IMR-90 (cell line): ENCODE data around the gene FBH1. TPM values are rescaled to one million over a fixed set of nuclear protein-coding genes. Genes with fewer than 3 reads are reported as not detected.

ENCODE experiments used
- ATAC-seq: fragments of 200-7000 bp; cut with Tn5 transposase; 2 replicates; pipeline ENCODE4 v1.9.1; 2020; ENCODE audit warnings: low read depth, mild to moderate bottlenecking, moderate library complexity
- BruUV-seq: library from RNA; stranded (reverse); fragments of 400-500 nt; replicated peaks from 2 replicates; lab custom pipeline; 2021; lab: Mats Ljungman, UMichigan
- CTCF ChIA-PET: fragments of 300-600 bp; formaldehyde crosslinking; extraction: SDS; loops from one replicate; lab custom pipeline; 2021; ENCODE audit warnings: antibody characterized with exemption; lab: Yijun Ruan, JAX
- POLR2A ChIA-PET: fragments of 300-600 bp; sonication (Branson Sonifier 250); formaldehyde crosslinking; loops from one replicate; lab custom pipeline; 2022; ENCODE audit warnings: antibody characterized with exemption; ENCODE audit not compliant: unreplicated experiment; lab: Charles Lee
- DNase-seq: peaks from one replicate; pipeline ENCODE4 v3.0.0; 2013
- H2AFZ ChIP-seq: replicated peaks from 2 replicates; pipeline ENCODE3; 2013; ENCODE audit warnings: low read length, mild to moderate bottlenecking; ENCODE audit not compliant: poor library complexity
- H2AK5ac ChIP-seq: 2 replicates; pipeline ENCODE4 v1.6.1; 2013; ENCODE audit warnings: low read depth, low read length, inconsistent platforms
- H2AK9ac ChIP-seq: replicated peaks from 2 replicates; pipeline ENCODE3; 2013; ENCODE audit warnings: mild to moderate bottlenecking, low read depth, low read length, moderate library complexity; ENCODE audit not compliant: poor library complexity
- H2BK120ac ChIP-seq: 2 replicates; pipeline ENCODE4 v1.6.1; 2013; ENCODE audit warnings: low read depth, low read length, inconsistent platforms
- H2BK15ac ChIP-seq: 3 replicates; pipeline ENCODE4 v1.6.1; 2013; ENCODE audit warnings: low read depth, low read length, inconsistent platforms
- H2BK20ac ChIP-seq: 2 replicates; pipeline ENCODE4 v1.6.1; 2013; ENCODE audit warnings: low read depth, mild to moderate bottlenecking, inconsistent platforms, low read length, moderate library complexity
- H2BK5ac ChIP-seq: 2 replicates; pipeline ENCODE4 v1.6.1; 2013; ENCODE audit warnings: mild to moderate bottlenecking, low read depth, low read length, inconsistent platforms; ENCODE audit not compliant: poor library complexity, severe bottlenecking
- H3K14ac ChIP-seq: replicated peaks from 2 replicates; pipeline ENCODE4 v1.6.1; 2013; ENCODE audit warnings: low read depth, low read length, inconsistent platforms
- H3K18ac ChIP-seq: 2 replicates; pipeline ENCODE4 v1.6.1; 2013; ENCODE audit warnings: low read depth, low read length, control low read depth
- H3K23ac ChIP-seq: 2 replicates; pipeline ENCODE4 v1.6.1; 2013; ENCODE audit warnings: low read depth, low read length, inconsistent platforms
- H3K27ac ChIP-seq: 2 replicates; pipeline ENCODE4 v1.5.1; 2013; ENCODE audit warnings: mild to moderate bottlenecking, control low read depth, low read length; ENCODE audit not compliant: insufficient read depth
- H3K27me3 ChIP-seq: 2 replicates; pipeline ENCODE4 v1.6.1; 2013; ENCODE audit warnings: low read length; ENCODE audit not compliant: control insufficient read depth, insufficient read depth
- H3K36me3 ChIP-seq: 2 replicates; pipeline ENCODE4 v1.6.1; 2013; ENCODE audit warnings: low read length, mixed read lengths; ENCODE audit not compliant: control insufficient read depth, insufficient read depth
- H3K4ac ChIP-seq: 2 replicates; pipeline ENCODE4 v1.6.1; 2013; ENCODE audit warnings: low read depth, low read length, inconsistent platforms
- H3K4me1 ChIP-seq: 2 replicates; pipeline ENCODE4 v1.6.1; 2013; ENCODE audit warnings: low read length, mixed read lengths; ENCODE audit not compliant: control insufficient read depth, insufficient read depth
- H3K4me2 ChIP-seq: 2 replicates; pipeline ENCODE4 v1.6.1; 2013; ENCODE audit warnings: low read depth, mild to moderate bottlenecking, control low read depth, low read length, moderate library complexity
- H3K4me3 ChIP-seq: 2 replicates; pipeline ENCODE4 v1.5.1; 2013; ENCODE audit warnings: low read depth, mild to moderate bottlenecking, control low read depth, low read length, moderate library complexity; ENCODE audit not compliant: insufficient read depth
- H3K56ac ChIP-seq: 2 replicates; pipeline ENCODE4 v1.6.1; 2013; ENCODE audit warnings: low read length, inconsistent platforms; ENCODE audit not compliant: insufficient read depth; ENCODE audit errors: extremely low read depth
- H3K79me1 ChIP-seq, 2 experiments: 2 replicates each; pipeline ENCODE4 v1.6.1; 2013; ENCODE audit warnings: low read length in 2 of 2, inconsistent platforms in 1 of 2, low read depth in 1 of 2
- H3K9ac ChIP-seq: 2 replicates; pipeline ENCODE4 v1.6.1; 2013; ENCODE audit warnings: low read depth, low read length, control low read depth
- H3K9me1 ChIP-seq: 2 replicates; pipeline ENCODE4 v1.6.1; 2013; ENCODE audit warnings: low read length, inconsistent platforms; ENCODE audit not compliant: insufficient read depth
- H3K9me3 ChIP-seq: 2 replicates; pipeline ENCODE4 v1.6.1; 2013; ENCODE audit warnings: low read length; ENCODE audit not compliant: control insufficient read depth, insufficient read depth
- H4K20me1 ChIP-seq: 2 replicates; pipeline ENCODE4 v1.6.1; 2013; ENCODE audit warnings: low read length, inconsistent platforms; ENCODE audit not compliant: insufficient read depth
- H4K5ac ChIP-seq: 2 replicates; pipeline ENCODE4 v1.6.1; 2013; ENCODE audit warnings: mild to moderate bottlenecking, low read depth, low read length, control low read depth
- H4K8ac ChIP-seq, 2 experiments: 2 replicates each; pipeline ENCODE4 v1.6.1; 2013; ENCODE audit warnings: low read depth in 2 of 2, low read length in 2 of 2, control low read depth in 1 of 2, inconsistent platforms in 1 of 2
- H4K91ac ChIP-seq: 2 replicates; pipeline ENCODE4 v1.6.1; 2013; ENCODE audit warnings: low read depth, low read length, inconsistent platforms; ENCODE audit not compliant: insufficient read depth
- CEBPB ChIP-seq: IDR thresholded peaks from 2 replicates; pipeline ENCODE4 v1.6.1; 2012; ENCODE audit warnings: low read depth, low read length, improper control_type of control experiment
- FOS ChIP-seq: fragments of 150-350 bp; IDR thresholded peaks from 2 replicates; pipeline ENCODE4 v1.6.1; 2016; ENCODE audit warnings: low read depth, low read length
- MAZ ChIP-seq: IDR thresholded peaks from 2 replicates; pipeline ENCODE4 v1.6.1; 2012; ENCODE audit warnings: low read depth, mild to moderate bottlenecking, low read length, improper control_type of control experiment, moderate library complexity, borderline replicate concordance
- POLR2A ChIP-seq: IDR thresholded peaks from 2 replicates; pipeline ENCODE4 v1.6.1; 2012; ENCODE audit warnings: mild to moderate bottlenecking, low read depth, low read length
- WGBS, 2 experiments: methylation state at CpG; one replicate each; pipeline versions ENCODE4 v1.1.5 to v1.1.7; 2013; ENCODE audit warnings: missing lambda C conversion rate in 2 of 2; ENCODE audit not compliant: insufficient read length in 1 of 2; ENCODE audit errors: extremely low coverage in 2 of 2; 5-methylcytosine and 5-hydroxymethylcytosine counted together
- dilution Hi-C: fragments of 300-500 bp; cut with HindIII; formaldehyde crosslinking; loops from one replicate; pipeline ENCODE4 v1.14.3; 2018; ENCODE audit warnings: low sequenced_read_pairs; ENCODE audit not compliant: unreplicated experiment
- in situ Hi-C: fragments of 300-500 bp; cut with MboI; formaldehyde crosslinking; loops from 3 replicates; pipeline ENCODE4 v1.14.3; 2019; ENCODE audit warnings: low sequenced_read_pairs, inconsistent platforms, mixed read lengths
- intact Hi-C: fragments of 100-400 bp; cut with micrococcal nuclease; formaldehyde crosslinking; loops from 2 replicates; pipeline ENCODE4 v1.10.0; 2022
- polyA plus RNA-seq, 3 experiments: library from polyadenylated mRNA; depleted of rRNA; stranded (reverse); fragments of >200 nt; gene quantifications; 2 replicates each; pipeline ENCODE4 v1.2.3, GENCODE V29; 2012; ENCODE audit warnings: low replicate concordance in 1 of 3
- total RNA-seq: library from RNA; depleted of rRNA; stranded (reverse); fragments of >200 nt; gene quantifications from 2 replicates; pipeline ENCODE4 v1.2.3, GENCODE V29; 2012

Gene FBH1
- total and polyA plus RNA-seq, 2 of the 4 experiments (the other 2 are of a cell fraction): 59.3 to 72.2 TPM

DNA sequence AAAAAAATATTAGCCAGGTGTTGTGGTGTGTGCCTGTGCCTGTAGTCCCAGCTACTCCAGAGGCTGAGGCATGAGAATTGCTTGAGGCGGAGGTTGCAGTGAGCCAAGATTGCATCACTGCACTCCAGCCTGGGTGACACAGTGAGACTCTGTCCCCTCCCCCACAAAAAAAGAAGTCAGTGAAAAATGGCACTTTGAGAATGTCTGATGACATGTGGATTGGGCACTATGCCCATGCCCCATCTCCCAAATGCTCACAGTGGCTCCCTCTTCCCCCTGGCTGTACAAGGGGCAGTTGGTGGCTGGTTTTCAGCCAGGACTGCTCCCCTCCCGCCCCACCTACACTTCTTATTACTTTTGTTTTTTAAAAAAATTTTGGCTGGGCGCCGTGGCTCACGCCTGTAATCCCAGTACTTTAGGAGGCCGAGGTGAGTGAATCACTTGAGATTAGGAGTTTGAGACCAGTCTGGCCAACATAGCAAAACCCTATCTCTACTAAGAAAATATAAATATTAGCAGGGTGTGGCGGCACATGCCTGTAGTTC lies 61.2 kb downstream of the FBH1 start:
- H2BK20ac ChIP-seq: no peak overlapping the region
- ChIA-PET POLR2A (no interaction called here), CTCF (no interaction called here)
- H3K18ac ChIP-seq: no peak overlapping the region
- no peak overlapping the region for H2BK5ac ChIP-seq
- in situ Hi-C loops (no loop called here), dilution Hi-C loops (no loop called here), intact Hi-C loops (loop anchor here (10.0 kb wide), 1 partner anchor 214 kb away; no protein-coding TSS in a partner anchor)
- no peaks in the 10 kb centered on the region for H3K9me3 ChIP-seq
- peak overlapping the region; percentile 81 for H3K4ac ChIP-seq
- H3K4me2 ChIP-seq: no peak overlapping the region
- TF ChIP-seq CEBPB (peak; percentile 62; the same call in 1 of the 2 replicates), MAZ (no peak), POLR2A (no peak), FOS (no peak)
- H4K5ac ChIP-seq: no peak overlapping the region
- no CpG with 5 or more reads among the region's 7 CpGs for WGBS, 2 experiments
- H4K8ac ChIP-seq: peak overlapping the region in 1 of 2 experiments; percentile 69; a peak in 2 of 4 replicates
- peak overlapping the region; percentile 84 for H2AK9ac ChIP-seq
- H3K36me3 ChIP-seq: peaks cover 5% of the 10 kb centered on the region; the same call in 1 of the 2 replicates
- H4K91ac ChIP-seq: peak overlapping the region; percentile 21
- peaks cover 14% of the 10 kb centered on the region for H3K4me1 ChIP-seq
- H3K23ac ChIP-seq: no peak overlapping the region
- no peak overlapping the region; the same call in 1 of the 2 replicates for H2BK120ac ChIP-seq
- H2AFZ ChIP-seq: no peak overlapping the region
- ATAC-seq (peak; percentile 30; the same call in 1 of the 2 replicates), DNase-seq (no peak)
- H2AK5ac ChIP-seq: peak overlapping the region; percentile 80; the same call in 1 of the 2 replicates
- H3K27ac ChIP-seq: no peak overlapping the region
- no peaks in the 10 kb centered on the region for H3K27me3 ChIP-seq
- no peak overlapping the region for H3K9ac ChIP-seq
- peak overlapping the region; percentile 70; the same call in 1 of the 3 replicates for H2BK15ac ChIP-seq
- no peak overlapping the region for H3K4me3 ChIP-seq
- peaks cover 14% of the 10 kb centered on the region; the same call in 1 of the 2 replicates for H3K9me1 ChIP-seq
- peaks cover 0 to 11% of the 10 kb centered on the region in 2 experiments; a peak in 1 of 4 replicates for H3K79me1 ChIP-seq
- no peaks in the 10 kb centered on the region for H4K20me1 ChIP-seq
- no TSS peak for BruUV-seq
- peak overlapping the region; percentile 85; the same call in 1 of the 2 replicates for H3K14ac ChIP-seq
- no peak overlapping the region for H3K56ac ChIP-seq
